Stimulated activated CD8-positive, alpha-beta memory T cell treated with anti-CD3 and anti-CD28 coated beads, Interleukin-2, amount 100 ng/mL, for 48 hours (primary cell): ENCODE data around the gene ADAMTSL2.

ENCODE experiments used
- DNase-seq, 2 donors: peaks; one replicate each; pipeline ENCODE4 v3.0.0-alpha.2; 2020; ENCODE audit warnings: low read depth in 2 of 2

The ADAMTSL2 gene

GRCh38 chr9:133499892-133500270 lies 34.6 kb upstream of the ADAMTSL2 start:
- DNase-seq, result no peak

GRCh38 chr9:133502112-133502511 lies 32.4 kb upstream of the ADAMTSL2 start:
- no peak for DNase-seq

DNA sequence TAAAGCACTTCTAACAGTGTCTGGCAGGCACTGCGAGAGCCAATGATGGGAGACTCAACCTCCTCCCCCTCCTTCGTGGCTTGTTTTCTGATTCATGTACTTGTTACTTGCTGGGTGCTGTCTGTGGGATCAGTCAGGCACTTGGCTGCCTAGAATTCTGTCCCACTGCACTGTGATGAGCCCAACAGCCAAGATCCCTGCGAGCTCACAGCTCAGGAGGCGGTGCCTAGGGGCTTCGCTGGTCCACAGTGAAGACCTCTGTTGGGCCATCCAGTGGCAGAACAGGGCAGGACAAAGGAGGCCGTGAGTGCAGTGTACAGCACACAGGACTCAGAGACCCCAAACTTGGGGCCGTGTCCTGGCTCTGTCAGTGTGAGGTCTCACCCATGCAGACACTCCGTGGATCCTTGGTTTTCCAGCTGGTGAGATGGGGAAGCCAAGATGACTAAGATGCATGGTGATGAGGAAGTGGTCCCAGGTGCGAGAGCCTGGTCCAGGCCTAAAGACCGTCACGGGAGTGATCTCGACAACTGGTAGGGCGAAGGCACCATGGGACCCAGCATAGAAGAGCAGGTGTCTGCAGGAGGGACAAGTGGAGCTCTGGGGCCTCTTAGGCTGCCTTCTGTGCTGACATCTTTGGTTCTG lies 29.2 kb upstream of the ADAMTSL2 start:
- no peak for DNase-seq

GRCh38 chr9:133505901-133506652 lies 28.4 kb upstream of the ADAMTSL2 start:
- DNase-seq, result no peak

DNA sequence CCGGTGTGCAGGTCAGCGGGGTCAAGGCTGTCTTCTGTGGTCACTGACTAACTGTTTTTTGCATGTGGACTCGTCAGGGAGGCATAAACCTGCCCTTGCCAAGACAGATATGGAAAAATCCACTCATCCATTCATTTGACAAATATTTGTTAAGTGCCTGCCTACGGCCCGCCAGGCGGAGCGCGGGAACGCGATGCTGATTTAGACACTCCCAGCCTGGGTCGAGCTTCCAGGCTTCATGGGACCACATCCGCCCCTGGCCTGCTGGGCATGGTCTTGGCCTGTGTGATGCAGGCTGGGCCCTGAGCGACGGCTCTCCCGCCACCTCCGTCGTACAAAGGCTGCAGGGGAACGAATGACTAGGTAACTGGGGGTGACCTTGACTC lies 27.9 kb upstream of the ADAMTSL2 start:
- no peak for DNase-seq

DNA sequence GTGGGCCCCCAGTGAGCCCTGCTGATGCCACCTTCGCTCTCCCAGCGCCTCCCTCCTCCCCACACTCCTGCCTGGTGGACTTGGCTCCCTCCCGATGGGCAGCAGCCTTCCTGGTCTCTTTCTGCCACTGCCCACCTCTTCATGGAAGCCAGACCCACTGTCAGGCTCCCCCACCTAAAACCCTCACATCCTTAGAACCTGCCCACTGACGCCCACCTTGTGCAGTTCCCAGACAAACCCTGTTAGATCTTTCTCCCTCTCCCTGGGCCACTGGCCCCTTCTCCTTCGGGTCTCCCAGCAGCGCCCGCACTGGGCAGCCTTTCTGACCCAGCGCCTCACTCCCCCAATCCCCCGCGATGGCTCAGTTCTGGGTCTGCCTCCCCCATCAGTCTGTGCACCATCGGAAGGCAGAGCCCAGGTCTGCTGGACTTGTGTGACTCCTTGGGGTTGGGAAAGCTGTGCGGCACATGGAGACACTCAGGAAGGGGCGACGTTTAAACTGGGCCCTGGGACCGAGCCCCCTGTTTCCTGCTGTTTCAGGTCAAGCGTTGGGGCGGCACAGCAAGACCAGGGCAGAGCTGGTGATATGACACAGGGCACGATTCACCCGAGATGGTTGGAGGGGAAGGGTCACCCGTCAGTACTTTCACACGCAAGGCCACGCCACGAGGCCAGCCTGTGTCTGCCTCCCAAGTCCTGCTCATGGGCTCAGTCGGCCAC lies 27.1 kb upstream of the ADAMTSL2 start:
- no peak for DNase-seq

DNA sequence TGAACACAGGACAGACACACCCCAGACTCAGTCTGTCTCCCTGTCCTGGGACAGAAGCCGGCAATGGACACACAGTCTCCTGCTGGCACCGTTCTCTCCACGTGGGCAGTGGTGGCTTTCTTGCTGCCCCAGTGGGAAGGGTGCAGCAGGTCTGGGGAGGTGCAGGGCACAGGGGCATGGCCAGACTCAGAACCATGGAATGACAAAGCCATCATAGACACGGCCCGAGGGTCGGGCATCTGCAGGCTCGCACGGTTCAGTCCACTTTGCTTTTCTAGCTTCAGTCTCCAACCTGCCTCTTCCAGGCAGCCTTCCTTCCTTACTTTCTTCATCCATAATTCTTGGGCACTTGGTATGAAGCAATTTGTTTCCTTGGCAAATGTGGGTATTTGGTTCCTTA lies 26.5 kb upstream of the ADAMTSL2 start:
- DNase-seq, result no peak

DNA sequence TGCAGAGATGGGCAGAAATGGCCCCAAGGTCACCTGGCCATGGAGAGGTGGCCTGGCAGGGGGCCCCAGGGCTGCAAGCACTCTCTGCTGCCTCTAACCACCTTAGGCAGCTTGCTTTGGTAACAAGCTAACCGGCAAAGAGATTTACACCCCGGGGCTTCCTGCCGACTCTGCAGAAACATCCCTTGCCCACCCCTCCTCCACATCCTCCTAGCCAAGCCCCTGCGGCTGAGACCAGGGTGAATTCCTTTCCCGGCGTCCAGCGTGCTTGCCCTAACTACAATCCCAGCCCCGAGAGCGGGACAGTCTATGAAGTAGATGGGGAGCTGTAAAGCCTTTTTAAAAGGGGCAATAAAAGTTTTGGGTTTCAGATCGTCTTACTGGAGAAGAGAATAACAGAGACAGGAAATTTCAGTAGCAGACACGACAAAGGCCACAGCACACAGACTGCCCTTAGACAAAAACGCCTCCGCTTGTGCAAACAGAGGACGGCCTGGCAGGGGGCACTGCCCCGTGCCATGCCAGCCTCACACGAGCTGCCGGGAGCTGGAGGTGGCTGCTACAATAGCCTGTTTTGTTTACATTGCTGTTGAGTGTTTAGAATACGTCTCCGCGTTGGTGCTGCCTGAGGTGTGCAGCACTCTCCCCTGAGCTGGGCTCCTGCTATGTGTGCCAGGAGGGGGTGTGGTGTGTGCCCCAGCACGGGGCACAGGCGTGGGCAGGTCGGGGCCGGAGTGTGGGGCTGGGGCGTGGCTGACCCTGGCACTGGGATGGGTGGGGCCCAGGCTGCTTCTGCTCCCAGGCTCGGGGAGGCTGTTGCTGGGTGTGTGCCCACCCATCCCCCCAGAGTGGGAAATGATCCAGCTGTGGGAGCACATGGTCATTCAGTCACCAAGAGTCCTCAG lies 25.1 kb upstream of the ADAMTSL2 start:
- DNase-seq, result no peak

GRCh38 chr9:133510926-133511505 lies 23.5 kb upstream of the ADAMTSL2 start:
- DNase-seq, result no peak

GRCh38 chr9:133511607-133512006 lies 22.9 kb upstream of the ADAMTSL2 start:
- no peak for DNase-seq

DNA sequence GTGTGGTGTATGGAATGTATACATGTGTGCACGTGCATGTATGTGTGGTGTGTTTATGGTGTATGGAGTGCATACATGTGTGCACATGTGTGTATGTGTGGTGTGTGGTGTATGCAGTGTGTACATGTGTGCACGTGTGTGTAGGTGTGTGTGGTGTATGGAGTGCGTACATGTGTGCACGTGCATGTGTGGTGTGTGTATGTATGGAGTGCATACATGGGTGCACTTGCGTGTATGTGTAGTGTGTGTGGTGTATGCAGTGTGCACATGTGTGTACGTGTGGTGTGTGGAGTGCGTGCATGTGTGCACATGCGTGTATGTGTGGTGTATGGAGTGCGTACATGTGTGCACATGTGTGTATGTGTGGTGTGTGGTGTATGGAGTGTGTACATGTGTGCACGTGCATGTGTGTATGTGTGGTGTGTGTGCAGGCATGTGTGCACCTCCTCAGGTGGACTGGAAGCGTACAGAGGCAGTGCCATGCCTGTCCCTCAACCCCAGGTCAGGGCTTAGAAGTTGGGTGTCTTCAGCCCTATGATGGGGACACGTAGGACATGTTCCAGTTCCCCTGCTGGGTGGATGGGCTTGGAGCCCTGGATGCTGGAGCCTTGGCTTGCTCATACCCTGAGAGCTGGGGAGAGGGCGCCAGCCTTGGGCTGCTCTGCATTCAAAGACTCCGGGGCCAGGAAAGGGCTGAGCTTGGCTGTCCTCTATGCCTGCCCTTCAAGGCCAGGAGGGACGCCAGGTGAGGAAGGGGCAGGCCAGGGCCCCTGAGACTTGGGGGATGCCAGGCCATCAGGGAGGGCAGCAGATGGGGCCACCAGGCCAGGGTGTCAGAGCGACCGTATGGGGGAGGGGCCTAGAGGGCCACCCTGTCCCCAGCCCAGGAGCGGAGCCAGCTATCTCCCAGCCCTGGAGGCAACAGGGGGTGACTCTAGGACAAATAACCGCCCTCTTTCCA lies 22.0 kb upstream of the ADAMTSL2 start:
- DNase-seq, result no peak

DNA sequence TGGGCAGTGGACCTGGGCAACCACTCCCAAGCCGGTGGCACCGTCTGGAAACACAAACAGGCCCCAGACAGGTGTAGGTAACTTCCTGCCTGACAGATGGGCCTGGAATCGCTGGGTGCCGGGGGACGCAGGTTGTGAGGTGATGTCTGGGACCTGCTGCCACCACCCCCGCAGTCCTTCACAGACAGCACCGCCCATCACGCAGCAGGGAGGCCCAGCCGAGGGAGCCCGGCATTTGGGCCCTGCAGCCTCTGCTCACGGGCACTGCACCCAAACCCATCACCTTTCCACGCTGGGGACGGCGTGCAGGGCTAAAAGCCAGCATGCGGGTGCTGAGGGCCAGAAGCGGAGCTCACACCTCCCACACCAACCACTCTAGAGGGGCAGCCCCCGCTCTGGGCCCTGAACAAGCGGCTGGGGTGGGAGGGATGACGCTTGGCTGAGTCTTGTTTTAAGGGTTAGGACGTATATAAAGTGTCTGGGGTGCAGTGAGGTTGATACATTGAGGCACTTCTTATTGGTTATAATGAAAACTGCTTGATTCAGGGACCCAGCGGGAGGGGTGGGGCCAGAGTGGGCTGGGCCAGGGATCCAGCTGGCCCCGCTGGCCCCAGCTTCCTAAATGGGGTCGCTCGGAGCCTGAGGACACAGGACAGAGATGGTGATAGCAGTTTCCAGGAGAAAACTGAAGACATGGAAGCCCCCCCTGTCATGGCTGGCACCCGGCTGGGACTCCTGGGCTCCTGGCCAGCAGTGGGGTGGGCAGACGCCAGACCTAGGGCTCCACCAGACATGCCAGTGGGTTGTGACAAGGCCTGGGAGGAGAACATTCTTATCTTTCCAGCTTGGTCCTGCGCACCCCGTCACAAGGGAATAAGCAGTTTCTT lies 21.0 kb upstream of the ADAMTSL2 start:
- no peak for DNase-seq

DNA sequence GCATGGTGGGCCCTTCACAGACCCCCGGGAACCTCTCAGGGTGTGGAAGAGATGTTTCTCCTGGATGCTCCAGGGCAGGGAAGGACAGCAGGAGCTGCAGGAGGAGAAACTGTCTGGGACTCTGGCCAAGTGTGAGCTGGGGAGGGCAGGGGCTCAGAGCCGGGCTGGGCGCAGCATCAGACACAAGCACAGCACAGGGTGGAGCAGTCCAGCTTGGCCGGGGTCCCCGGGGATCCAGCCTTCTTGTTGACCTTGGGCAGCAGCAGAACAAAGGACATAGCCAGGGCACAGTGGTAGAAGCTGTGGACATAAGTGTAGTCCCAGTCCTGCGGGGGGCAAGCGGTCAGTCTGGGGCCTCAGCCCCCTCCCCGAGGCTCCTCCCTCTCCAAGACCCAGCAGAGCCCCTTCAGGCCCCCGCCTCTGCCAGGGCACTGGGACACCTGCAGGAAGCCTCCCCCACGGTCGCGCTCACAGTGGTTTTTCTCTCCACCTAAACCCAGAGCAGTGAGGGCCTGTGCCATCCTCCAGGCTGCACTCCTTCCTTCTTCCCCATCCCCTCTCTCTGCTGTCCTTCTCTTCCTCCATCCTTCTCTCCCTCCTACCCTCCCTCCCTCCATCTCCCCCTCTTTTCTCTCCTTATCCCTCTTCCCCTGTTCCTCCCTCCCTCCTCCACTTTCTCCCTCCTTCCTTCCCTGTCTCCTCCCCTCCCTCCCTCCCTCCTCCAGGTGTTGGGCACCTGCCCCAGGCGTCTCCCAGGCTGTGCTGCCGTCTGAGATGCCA lies 19.9 kb upstream of the ADAMTSL2 start:
- no peak for DNase-seq

DNA sequence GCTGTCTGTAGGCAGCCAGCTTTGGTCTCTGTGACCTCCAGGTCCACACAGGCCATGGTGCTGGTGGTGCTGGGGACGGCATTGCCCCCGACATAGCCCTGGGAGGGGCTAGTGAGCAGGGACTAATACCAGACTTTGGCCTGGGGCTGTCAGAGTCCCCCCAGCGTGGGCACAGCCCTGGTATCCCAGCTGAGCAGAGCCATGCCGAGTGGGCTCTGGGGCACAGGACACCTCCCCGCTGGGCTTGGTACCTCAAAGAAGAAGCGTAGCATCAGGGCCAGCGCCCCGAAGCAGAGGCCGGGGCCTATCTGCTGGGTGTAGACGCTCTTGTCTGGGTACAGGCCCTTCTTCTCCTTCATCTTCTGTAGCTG lies 19.3 kb upstream of the ADAMTSL2 start:
- no peak for DNase-seq

DNA sequence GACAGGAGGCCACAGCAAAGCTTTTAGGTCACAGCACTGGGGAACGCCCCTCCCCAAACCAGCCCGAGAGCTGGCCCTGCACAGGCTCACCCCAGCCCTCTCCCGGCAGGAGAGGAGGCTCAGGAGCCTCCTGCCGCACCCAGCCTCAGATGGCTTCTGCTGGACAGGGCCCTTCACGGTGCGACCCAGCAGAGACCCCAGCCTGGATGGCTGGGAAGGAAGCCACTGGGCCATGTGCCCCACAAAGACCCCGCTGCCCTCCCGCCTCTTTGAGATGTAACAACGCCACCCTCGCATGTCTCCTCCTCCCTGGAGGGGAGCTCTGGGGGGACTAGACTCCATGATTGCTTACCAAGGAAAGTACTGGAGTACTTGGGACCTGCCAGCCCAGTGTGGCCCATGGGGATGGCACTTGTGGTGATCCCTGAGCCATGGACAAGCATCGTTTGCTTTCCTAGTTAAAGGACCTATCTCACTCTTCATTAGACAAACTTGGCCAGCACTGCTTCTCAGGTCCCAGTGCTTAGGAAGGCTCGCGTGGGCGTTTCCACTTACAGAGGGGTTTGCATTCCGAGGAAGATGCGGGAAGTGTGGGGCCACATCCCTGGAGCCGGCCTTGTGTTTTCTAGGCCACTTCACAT lies 18.8 kb upstream of the ADAMTSL2 start:
- no peak for DNase-seq

GRCh38 chr9:133516256-133516960 lies 18.1 kb upstream of the ADAMTSL2 start:
- no peak for DNase-seq

GRCh38 chr9:133516961-133517350 lies 17.5 kb upstream of the ADAMTSL2 start:
- no peak for DNase-seq

DNA sequence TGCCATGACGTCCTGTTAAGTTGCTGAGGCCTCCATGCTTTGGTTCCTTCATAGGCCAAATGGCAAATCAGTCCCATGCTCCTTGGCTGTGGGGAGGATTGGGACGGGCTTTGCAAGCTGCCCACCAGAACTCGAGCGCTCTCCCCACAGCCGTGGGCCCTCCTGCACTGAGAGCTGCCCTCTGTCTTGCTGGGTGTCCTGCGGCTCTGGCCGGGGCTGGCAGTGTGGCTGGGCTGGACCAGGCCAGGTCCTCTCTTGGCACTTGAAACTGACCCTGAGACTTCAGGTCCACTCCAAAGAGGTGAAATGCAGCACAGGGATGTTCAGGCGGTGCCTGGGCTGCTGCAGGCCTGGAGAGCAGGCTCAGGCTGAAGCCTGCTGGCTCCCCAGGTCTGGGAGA lies 16.8 kb upstream of the ADAMTSL2 start:
- DNase-seq, result no peak
